Natural killer cell treated with Interleukin-12 subunit alpha and Interleukin-12 subunit beta and Interleukin-15 and Interleukin-18, amount 100 ng/mL, for 72 hours (primary cell): ENCODE results near the gene TAX1BP3. TPM values are rescaled to one million over a fixed set of nuclear protein-coding genes. Genes with fewer than 3 reads are reported as not detected.
A peak's percentile ranks its signal among the peaks of the same experiment; 100 is the strongest.

Experiments
- ATAC-seq, 2 donors: fragments of 150-1000 bp; cut with Tn5 transposase in 1 of 2; sonication (Bioruptor Pico), chemical (Tn5 transposase) in 1 of 2; 2 replicates each; pipeline ENCODE4 v1.10.0; 2021
- DNase-seq: peaks from one replicate; pipeline ENCODE4 v3.0.0; 2022; ENCODE audit warnings: low spot score
- H3K27ac Mint-ChIP-seq, 2 donors: 1 replicate in 1 of 2; 2 replicates in 1 of 2; pipeline ENCODE4 v1.8.0; 2022; ENCODE audit warnings: mixed read lengths in 2 of 2, mild to moderate bottlenecking in 1 of 2, moderate library complexity in 1 of 2
- H3K27me3 Mint-ChIP-seq, 2 donors: 1 replicate in 1 of 2; 2 replicates in 1 of 2; pipeline ENCODE4 v1.8.0; 2022; ENCODE audit warnings: mixed read lengths in 2 of 2
- H3K36me3 Mint-ChIP-seq: one replicate; pipeline ENCODE4 v1.8.0; 2022; ENCODE audit warnings: mixed read lengths
- H3K4me1 Mint-ChIP-seq, 2 donors: 1 replicate in 1 of 2; 2 replicates in 1 of 2; pipeline ENCODE4 v1.8.0; 2022; ENCODE audit warnings: low read depth in 2 of 2, mixed read lengths in 2 of 2, mild to moderate bottlenecking in 1 of 2
- H3K4me3 Mint-ChIP-seq: one replicate; pipeline ENCODE4 v1.8.0; 2022; ENCODE audit warnings: mixed read lengths
- H3K9me3 Mint-ChIP-seq: 2 replicates; pipeline ENCODE4 v1.8.0; 2022; ENCODE audit warnings: mixed read lengths
- total RNA-seq, 2 donors: library from RNA; stranded (reverse); gene quantifications; one replicate each; pipeline ENCODE4 v1.2.3, GENCODE V29; 2022

Gene TAX1BP3
- total RNA-seq, 2 donors from 2014 or later: 135 to 204 TPM

DNA sequence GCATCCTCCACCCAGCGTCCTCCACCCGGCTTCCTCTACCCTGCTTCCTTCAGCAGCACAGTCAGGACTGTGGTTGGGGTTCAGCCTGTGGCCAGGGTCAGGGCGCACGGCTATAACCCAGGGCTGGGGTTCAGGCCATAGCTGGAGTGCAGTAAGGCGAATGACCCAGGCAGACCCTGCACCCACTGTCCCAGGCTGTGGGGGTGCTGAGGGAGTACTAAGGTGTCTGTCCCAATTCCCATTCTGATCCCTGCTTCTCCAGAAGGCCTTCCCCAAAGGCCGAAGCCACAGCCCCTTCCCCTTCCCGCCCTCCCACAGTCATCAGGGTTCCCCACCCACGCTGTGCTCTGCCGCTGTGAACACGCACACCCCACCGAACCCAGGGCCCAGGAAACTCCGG, 12.7 kb upstream of the TAX1BP3 start:
- Mint-ChIP-seq H3K4me1 (peaks cover 19 to 33% of the 10 kb centered on the region in 2 donors), H3K9me3 (no peaks in the 10 kb centered on the region), H3K4me3 (no peak overlapping the region), H3K27ac (peak overlapping the region; percentile 68 to 90), H3K27me3 (no peaks in the 10 kb centered on the region), H3K36me3 (no peaks in the 10 kb centered on the region)
- ATAC-seq: no peak
- no peak for DNase-seq

GRCh38 chr17:3679531-3680126, 11.3 kb upstream of the TAX1BP3 start:
- no peaks in the 10 kb centered on the region for H3K36me3 Mint-ChIP-seq
- DNase-seq (no peak), ATAC-seq (peak in 1 of 2 donors; percentile 17)
- H3K9me3 Mint-ChIP-seq: no peaks in the 10 kb centered on the region
- peak overlapping the region; percentile 39 for H3K4me3 Mint-ChIP-seq
- peaks cover 21 to 35% of the 10 kb centered on the region in 2 donors for H3K4me1 Mint-ChIP-seq
- H3K27ac Mint-ChIP-seq: peak overlapping the region; percentile 65 to 82
- H3K27me3 Mint-ChIP-seq: no peaks in the 10 kb centered on the region

- Mint-ChIP-seq H3K27me3 (no peaks in the 10 kb centered on the region), H3K4me3 (no peak overlapping the region), H3K9me3 (no peaks in the 10 kb centered on the region), H3K4me1 (peaks cover 25 to 39% of the 10 kb centered on the region in 2 donors), H3K36me3 (no peaks in the 10 kb centered on the region), H3K27ac (peak overlapping the region; percentile 65 to 82)
- DNase-seq: no peak
- peak; percentile 1 to 17 for ATAC-seq
Observed at GRCh38 chr17:3678821-3679530, 10.6 kb upstream of the TAX1BP3 start.

DNA sequence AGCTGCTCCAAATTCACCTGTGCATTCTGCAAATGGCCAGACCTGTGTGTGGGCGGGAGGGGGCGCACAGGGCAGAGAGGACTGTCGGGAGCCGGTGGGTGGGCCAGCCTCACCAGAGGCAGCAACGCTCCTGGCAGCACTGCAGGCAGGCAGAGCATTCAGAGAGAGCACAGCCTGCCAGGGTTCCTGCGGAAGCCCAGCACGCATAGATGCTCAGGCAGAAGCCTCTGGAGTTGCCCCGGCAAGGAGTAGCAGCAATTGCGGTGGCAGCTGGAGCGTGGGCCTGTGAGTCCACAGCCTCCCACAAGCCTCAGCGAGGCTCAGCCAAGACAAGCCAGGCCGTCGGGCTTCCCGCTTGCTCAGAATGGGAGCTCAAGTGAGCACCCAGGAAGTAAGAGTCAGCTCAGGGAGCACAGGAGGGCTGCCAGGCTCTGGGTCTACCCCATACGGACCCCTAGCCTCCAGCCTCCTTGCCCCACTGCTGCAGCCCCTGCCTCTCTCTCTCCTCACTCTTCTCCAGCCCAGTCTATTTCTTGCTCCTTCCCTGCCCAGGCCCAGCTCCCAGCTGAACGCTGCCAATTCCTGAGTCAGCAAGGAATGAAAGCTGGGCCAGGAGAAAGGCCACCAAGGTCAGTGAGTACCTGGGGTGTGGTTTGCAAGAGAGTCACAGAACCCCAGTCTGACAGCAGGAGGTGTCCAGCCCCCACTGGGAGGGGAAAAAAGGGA, 9.9 kb upstream of the TAX1BP3 start:
- Mint-ChIP-seq H3K27ac (peak overlapping the region; percentile 57 to 69), H3K27me3 (no peaks in the 10 kb centered on the region), H3K9me3 (no peaks in the 10 kb centered on the region), H3K4me1 (peaks cover 23 to 39% of the 10 kb centered on the region in 2 donors), H3K36me3 (no peaks in the 10 kb centered on the region), H3K4me3 (no peak overlapping the region)
- ATAC-seq (peak in 1 of 2 donors; percentile 41), DNase-seq (no peak)

DNA sequence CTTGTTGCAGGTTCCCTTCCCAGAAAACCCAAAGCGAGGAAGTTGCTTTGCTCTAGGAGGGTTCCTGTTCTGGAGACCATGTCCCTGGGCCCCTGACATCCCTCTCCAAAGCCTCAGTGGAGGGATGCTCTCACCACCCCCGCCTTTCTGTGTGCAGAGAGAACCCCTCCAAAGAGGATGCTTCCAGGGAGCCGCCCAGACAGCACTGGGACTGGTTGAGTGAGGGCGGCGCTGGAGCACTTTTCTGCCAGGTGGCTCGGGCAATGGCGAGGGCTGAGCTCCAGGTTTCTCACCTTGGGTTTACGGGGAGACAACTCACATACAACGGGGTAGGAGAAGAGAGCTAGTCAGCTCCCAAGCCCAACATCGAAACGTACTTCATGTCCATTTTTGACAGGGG, 7.5 kb upstream of the TAX1BP3 start:
- peaks cover 4% of the 10 kb centered on the region for H3K36me3 Mint-ChIP-seq
- no peak for ATAC-seq
- no peaks in the 10 kb centered on the region for H3K27me3 Mint-ChIP-seq
- H3K4me3 Mint-ChIP-seq: no peak overlapping the region
- no peak for DNase-seq
- H3K27ac Mint-ChIP-seq: peak overlapping the region; percentile 69
- peaks cover 12 to 36% of the 10 kb centered on the region in 2 donors for H3K4me1 Mint-ChIP-seq
- H3K9me3 Mint-ChIP-seq: no peaks in the 10 kb centered on the region

DNA sequence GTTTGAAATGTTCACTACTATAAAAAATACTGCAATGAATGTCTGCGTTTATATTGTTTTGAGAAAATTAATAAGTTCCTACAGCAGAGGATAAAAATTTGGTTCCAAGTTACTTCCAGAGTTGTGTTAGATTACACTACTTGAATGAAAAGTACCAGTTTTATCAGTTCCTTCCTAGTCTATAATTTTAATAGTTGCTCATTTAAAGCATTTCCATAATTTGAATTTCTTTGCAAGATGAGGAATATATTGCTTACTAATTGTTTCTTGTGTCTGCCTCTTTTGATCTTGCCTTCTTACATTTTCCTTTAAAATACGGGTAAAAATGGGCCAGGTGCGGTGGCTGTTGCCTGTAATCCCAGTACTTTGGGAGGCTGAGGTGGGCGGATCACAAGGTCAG, 4.2 kb upstream of the TAX1BP3 start:
- Mint-ChIP-seq H3K4me3 (peak overlapping the region; percentile 34), H3K9me3 (no peaks in the 10 kb centered on the region), H3K4me1 (peaks cover 25 to 40% of the 10 kb centered on the region in 2 donors), H3K27ac (peak overlapping the region; percentile 78 to 90), H3K27me3 (no peaks in the 10 kb centered on the region), H3K36me3 (peaks cover 9% of the 10 kb centered on the region)
- ATAC-seq (no peak), DNase-seq (no peak)

- H3K4me1 Mint-ChIP-seq: peaks cover 40 to 52% of the 10 kb centered on the region in 2 donors
- H3K27me3 Mint-ChIP-seq: no peaks in the 10 kb centered on the region
- peak overlapping the region; percentile 95 for H3K4me3 Mint-ChIP-seq
- ATAC-seq (no peak), DNase-seq (no peak)
- peak overlapping the region; percentile 90 to 96 for H3K27ac Mint-ChIP-seq
- no peaks in the 10 kb centered on the region for H3K9me3 Mint-ChIP-seq
- H3K36me3 Mint-ChIP-seq: peaks cover 14% of the 10 kb centered on the region
Observed at GRCh38 chr17:3669548-3669947, 1.2 kb upstream of the TAX1BP3 start.

GRCh38 chr17:3669085-3669347, 638 bp upstream of the TAX1BP3 start:
- peak overlapping the region; percentile 90 to 96 for H3K27ac Mint-ChIP-seq
- H3K4me1 Mint-ChIP-seq: peaks cover 36 to 50% of the 10 kb centered on the region in 2 donors
- H3K27me3 Mint-ChIP-seq: no peaks in the 10 kb centered on the region
- peak overlapping the region; percentile 95 for H3K4me3 Mint-ChIP-seq
- H3K36me3 Mint-ChIP-seq: peaks cover 14% of the 10 kb centered on the region
- H3K9me3 Mint-ChIP-seq: no peaks in the 10 kb centered on the region
- no peak for ATAC-seq
- no peak for DNase-seq

DNA sequence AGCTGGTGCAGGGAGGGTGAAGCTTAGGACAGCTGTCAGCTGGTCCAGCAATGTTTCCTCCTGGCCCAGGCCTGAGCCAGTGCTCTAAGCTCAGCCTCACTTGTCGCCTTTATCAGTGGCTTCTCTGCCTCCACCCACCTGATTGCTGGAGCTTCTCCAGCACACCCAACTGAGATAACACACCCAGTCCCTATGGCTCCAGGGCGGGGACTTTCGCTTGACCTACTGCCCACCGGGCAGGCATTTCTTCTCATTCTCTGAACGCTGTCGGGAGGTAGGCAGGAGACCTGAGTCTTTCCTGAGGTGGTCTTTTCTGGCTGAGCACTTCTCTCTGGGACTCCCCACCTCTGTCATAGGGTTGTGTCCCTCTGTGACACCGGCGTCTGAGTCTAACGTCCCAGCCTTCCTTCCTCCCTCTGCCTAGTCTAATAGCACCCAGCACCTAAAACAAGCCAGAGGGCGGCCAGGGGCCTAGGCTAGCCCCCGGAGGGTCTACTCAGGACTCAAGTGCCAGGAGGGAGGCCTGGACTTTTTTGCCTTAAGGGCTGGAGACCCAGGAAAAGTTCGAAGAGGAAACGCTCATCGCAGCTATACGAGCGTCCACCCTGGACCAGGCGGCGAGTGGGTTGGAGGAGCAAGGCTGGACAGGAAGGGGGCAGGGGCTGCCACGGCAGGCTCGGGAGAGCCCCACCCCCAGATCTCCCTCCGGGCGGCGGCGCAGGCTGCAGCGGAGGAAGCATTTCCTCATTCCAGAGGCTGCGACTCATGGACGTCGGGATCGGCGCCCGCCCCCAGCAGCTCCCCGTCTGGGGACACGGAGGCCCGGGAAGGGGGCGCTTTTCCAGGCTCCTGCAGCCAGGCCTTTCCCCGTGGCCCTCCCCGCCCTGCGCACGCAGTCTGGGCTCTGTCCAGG, 756 bp downstream of the TAX1BP3 start:
- peak overlapping the region; percentile 90 to 96 for H3K27ac Mint-ChIP-seq
- H3K4me1 Mint-ChIP-seq: peaks cover 36 to 42% of the 10 kb centered on the region in 2 donors
- H3K9me3 Mint-ChIP-seq: no peaks in the 10 kb centered on the region
- peaks cover 14% of the 10 kb centered on the region for H3K36me3 Mint-ChIP-seq
- peak overlapping the region; percentile 95 for H3K4me3 Mint-ChIP-seq
- H3K27me3 Mint-ChIP-seq: no peaks in the 10 kb centered on the region
- peak; percentile 1 to 2 for ATAC-seq
- DNase-seq: no peak

- H3K4me1 Mint-ChIP-seq: peaks cover 33 to 36% of the 10 kb centered on the region in 2 donors
- peaks cover 12% of the 10 kb centered on the region for H3K36me3 Mint-ChIP-seq
- peak overlapping the region; percentile 70 to 90 for H3K27ac Mint-ChIP-seq
- no peaks in the 10 kb centered on the region for H3K27me3 Mint-ChIP-seq
- peak overlapping the region; percentile 50 for H3K4me3 Mint-ChIP-seq
- no peak for DNase-seq
- no peaks in the 10 kb centered on the region for H3K9me3 Mint-ChIP-seq
- no peak for ATAC-seq
Observed at GRCh38 chr17:3666516-3666915, 1.9 kb downstream of the TAX1BP3 start.

- Mint-ChIP-seq H3K9me3 (no peaks in the 10 kb centered on the region), H3K36me3 (peaks cover 10% of the 10 kb centered on the region), H3K27me3 (no peaks in the 10 kb centered on the region), H3K4me3 (peak overlapping the region; percentile 50), H3K4me1 (peaks cover 31 to 34% of the 10 kb centered on the region in 2 donors), H3K27ac (peak overlapping the region; percentile 70 to 90)
- ATAC-seq (no peak), DNase-seq (no peak)
Observed at GRCh38 chr17:3665834-3666233, 2.5 kb downstream of the TAX1BP3 start.

DNA sequence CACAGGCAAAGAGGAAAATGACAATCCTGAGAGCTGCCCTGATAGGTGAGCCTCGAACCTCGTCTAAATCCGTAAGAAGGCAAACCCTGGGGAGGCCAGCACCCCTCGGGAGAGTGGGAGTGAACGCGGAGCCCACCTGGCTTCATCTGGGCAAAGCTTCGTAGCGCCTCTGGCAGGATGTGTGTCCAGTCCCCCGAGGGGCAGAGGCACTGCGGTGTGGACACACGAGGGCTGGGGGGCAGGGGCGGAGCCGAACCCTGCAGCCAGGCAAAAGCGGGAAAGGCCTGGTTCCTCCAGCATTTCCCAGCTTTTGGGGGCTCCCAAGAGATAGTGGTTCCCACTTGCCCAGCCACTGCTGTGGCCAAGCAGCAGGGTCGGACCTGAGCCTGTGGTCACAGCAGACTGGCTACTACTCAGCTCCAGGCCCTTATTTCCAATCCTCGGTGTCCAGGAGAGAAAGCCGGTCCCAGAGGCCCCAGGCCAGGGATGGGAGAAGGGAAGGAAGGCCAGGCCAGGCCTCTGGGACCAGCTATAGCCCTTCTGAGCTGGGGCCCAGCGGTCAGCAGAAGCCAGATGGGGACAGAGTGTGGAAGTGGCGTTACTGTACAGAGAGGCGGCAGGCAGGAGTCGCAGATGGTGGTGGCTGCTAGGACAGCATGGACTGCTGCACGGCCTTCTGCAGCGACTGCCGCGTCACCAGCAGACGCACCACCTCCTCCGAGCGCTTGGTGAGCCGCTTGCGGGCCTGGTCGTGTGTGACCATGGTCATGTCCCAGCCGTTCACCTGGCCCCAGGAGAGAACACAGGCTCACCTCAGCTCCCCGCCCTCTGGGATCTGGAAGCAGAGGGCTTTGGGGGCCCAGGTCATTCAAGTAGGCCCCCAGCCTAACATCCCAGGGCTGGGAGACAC, 5.0 kb downstream of the TAX1BP3 start:
- Mint-ChIP-seq H3K36me3 (peaks cover 5% of the 10 kb centered on the region), H3K4me1 (peaks cover 19 to 22% of the 10 kb centered on the region in 2 donors), H3K27ac (no peak overlapping the region), H3K9me3 (no peaks in the 10 kb centered on the region), H3K4me3 (no peak overlapping the region), H3K27me3 (no peaks in the 10 kb centered on the region)
- ATAC-seq: no peak
- no peak for DNase-seq
